WI38 (cell line): Measurements from ENCODE around the gene AIP.

ENCODE experiments used
- H3K4me3 ChIP-seq: 2 replicates; pipeline ENCODE4 v1.5.1; 2011; ENCODE audit warnings: low read depth, mild to moderate bottlenecking, control low read depth, low read length
- CTCF ChIP-seq: IDR thresholded peaks from 2 replicates; pipeline ENCODE4 v1.5.1; 2012; ENCODE audit warnings: low read depth, mild to moderate bottlenecking, control low read depth, low read length

AIP gene

GRCh38 chr11:67500484-67500821, 17.6 kb downstream of the AIP start:
- no peak for TF ChIP-seq CTCF
- no peak overlapping the region for H3K4me3 ChIP-seq

GRCh38 chr11:67500831-67501715, 18.2 kb downstream of the AIP start:
- no peak overlapping the region for H3K4me3 ChIP-seq
- TF ChIP-seq CTCF: no peak

- H3K4me3 ChIP-seq: no peak overlapping the region
- TF ChIP-seq CTCF: no peak
Observed at GRCh38 chr11:67501854-67502253, 19.0 kb downstream of the AIP start.

- no peak for TF ChIP-seq CTCF
- H3K4me3 ChIP-seq: no peak overlapping the region
Observed at GRCh38 chr11:67502328-67502979, 19.6 kb downstream of the AIP start.

- no peak for TF ChIP-seq CTCF
- H3K4me3 ChIP-seq: peak overlapping the region; percentile 71
Observed at GRCh38 chr11:67503119-67504004, 20.5 kb downstream of the AIP start.

- no peak for TF ChIP-seq CTCF
- peak overlapping the region; percentile 71 for H3K4me3 ChIP-seq
Observed at GRCh38 chr11:67504005-67504949, 21.5 kb downstream of the AIP start.
